ENCODE results near the gene FADS1.
A peak's percentile ranks its signal among the peaks of the same experiment; 100 is the strongest.

The FADS1 gene

DNA sequence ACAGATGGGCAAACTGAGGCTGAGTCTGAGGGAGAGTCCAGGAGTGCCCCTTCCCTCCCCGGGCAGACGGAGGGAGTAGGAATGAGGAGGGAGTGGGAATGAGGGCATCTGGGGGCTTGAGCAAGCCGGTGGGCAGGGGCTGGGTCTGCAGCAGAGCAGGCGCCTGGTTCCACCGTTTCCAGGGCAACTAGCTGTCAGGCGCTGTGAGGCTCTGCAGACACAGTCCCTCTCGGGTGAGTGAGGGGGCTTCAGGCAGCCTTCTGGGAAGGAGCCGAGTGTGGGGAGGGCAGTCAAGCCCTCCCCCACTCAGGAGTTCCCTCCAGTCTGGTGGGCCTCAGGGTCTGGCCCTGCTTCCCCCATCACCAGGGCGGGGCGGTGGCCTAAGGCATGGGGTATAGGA, 43.4 kb downstream of the FADS1 start:
- TF ChIP-seq, protein P1, sequence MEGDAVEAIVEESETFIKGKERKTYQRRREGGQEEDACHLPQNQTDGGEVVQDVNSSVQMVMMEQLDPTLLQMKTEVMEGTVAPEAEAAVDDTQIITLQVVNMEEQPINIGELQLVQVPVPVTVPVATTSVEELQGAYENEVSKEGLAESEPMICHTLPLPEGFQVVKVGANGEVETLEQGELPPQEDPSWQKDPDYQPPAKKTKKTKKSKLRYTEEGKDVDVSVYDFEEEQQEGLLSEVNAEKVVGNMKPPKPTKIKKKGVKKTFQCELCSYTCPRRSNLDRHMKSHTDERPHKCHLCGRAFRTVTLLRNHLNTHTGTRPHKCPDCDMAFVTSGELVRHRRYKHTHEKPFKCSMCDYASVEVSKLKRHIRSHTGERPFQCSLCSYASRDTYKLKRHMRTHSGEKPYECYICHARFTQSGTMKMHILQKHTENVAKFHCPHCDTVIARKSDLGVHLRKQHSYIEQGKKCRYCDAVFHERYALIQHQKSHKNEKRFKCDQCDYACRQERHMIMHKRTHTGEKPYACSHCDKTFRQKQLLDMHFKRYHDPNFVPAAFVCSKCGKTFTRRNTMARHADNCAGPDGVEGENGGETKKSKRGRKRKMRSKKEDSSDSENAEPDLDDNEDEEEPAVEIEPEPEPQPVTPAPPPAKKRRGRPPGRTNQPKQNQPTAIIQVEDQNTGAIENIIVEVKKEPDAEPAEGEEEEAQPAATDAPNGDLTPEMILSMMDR (IDR thresholded peaks at IDR 0.05; ENCODE audit: low read depth, low read length): no peak
- H3K4me3 ChIP-seq (replicated peaks in 1 of 2; ENCODE audit: low read depth in 2 of 2, low read length in 2 of 2): no peak overlapping the region
- no peak for DNase-seq (ENCODE audit: low read depth in 2 of 2)

DNA sequence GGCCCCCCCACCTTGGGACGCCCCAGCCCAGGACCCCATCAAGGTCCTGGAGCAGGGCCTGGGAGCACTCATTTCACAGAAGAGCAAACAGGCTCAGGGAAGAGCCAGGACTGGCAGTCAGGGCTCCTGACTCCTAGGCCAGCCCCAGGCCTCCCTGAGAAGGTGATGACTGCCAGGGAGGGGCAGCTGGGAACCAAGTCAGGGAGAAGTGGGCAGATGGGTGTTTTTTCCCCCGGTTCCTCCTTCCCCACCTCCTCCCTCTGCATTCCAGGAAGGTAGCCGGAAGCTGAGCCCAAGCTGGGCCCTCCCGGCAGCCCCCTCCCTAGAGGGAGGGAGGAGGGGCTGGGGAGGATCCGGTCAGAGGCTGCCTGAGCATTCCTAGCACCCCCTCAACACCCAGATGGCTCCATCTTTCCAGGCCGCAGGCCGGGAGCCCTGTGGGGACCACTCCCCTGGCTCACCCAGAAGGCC, 44.8 kb downstream of the FADS1 start:
- TF ChIP-seq, protein P1 (IDR thresholded peaks at IDR 0.05; ENCODE audit: low read depth, low read length): no peak
- DNase-seq (ENCODE audit: low read depth in 2 of 2): peak in 1 of 2 donors; percentile 25
- H3K4me3 ChIP-seq (replicated peaks in 1 of 2; ENCODE audit: low read depth in 2 of 2, low read length in 2 of 2): no peak overlapping the region

DNA sequence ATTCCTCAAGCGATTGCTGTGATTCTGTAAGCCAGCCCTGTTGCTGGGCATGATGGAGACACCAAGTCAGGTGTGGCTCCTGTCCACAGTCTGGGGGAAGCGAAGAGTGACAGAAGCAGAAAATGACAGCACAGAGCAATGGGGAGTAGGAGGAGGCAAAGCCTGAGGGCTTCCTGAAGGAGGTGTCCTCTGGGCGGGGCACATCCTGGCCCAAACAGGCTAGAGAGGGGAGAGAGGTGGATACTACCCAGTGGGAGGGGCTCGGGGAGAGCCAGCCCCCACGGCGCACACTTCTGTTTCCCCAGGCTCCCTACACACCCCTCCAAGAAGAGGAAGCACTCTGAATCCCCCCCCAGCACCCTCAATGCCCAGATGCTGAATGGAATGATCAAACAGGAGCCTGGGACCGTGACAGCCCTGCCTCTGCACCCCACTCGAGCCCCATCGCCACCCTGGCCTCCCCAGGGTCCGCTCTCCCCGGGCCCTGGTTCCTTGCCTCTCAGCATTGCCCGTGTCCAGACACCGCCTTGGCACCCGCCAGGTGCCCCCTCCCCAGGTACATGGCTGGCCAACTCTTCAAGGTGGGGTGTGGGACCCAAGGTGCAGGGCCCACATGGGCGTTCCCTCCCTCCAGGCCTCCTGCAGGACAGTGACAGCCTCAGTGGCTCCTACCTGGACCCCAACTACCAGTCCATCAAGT, 45.5 kb downstream of the FADS1 start:
- TF ChIP-seq, protein P1 (IDR thresholded peaks at IDR 0.05; ENCODE audit: low read depth, low read length): no peak
- no peak for DNase-seq (ENCODE audit: low read depth in 2 of 2)
- no peak overlapping the region for H3K4me3 ChIP-seq (replicated peaks in 1 of 2; ENCODE audit: low read depth in 2 of 2, low read length in 2 of 2)

DNA sequence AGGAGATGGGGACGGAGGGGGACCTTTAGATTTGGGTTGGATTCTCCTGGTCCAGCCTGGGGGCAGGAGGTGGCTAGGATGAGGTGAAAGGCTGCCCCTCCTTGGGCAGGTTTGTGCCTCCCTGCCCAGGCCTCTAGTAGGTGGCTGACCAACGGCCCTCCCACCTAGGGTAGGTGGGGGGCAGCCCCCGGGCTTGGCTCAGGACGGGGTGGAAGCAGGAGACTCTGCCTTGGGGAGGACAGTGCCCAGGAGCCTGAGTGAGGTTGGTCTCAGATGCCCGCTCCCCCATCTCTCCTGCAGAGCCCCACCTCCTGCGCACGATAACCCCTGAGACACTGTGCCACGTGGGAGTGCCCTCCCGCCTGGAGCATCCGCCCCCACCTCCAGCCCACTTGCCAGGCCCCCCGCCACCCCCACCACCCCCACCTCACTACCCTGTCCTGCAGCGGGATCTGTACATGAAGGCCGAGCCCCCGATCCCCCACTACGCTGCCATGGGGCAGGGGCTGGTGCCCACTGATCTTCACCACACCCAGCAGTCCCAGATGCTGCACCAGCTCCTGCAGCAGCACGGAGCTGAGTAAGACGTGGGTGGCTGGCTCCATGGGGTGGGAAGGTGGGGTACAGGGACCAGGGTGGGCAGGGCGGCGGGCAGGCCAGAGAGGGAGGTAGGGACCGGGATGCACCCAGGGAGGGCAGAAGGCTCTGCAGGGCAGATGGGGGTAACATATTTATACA, 46.7 kb downstream of the FADS1 start:
- TF ChIP-seq, protein P1 (IDR thresholded peaks at IDR 0.05; ENCODE audit: low read depth, low read length): no peak
- no peak overlapping the region for H3K4me3 ChIP-seq (replicated peaks in 1 of 2; ENCODE audit: low read depth in 2 of 2, low read length in 2 of 2)
- no peak for DNase-seq (ENCODE audit: low read depth in 2 of 2)

DNA sequence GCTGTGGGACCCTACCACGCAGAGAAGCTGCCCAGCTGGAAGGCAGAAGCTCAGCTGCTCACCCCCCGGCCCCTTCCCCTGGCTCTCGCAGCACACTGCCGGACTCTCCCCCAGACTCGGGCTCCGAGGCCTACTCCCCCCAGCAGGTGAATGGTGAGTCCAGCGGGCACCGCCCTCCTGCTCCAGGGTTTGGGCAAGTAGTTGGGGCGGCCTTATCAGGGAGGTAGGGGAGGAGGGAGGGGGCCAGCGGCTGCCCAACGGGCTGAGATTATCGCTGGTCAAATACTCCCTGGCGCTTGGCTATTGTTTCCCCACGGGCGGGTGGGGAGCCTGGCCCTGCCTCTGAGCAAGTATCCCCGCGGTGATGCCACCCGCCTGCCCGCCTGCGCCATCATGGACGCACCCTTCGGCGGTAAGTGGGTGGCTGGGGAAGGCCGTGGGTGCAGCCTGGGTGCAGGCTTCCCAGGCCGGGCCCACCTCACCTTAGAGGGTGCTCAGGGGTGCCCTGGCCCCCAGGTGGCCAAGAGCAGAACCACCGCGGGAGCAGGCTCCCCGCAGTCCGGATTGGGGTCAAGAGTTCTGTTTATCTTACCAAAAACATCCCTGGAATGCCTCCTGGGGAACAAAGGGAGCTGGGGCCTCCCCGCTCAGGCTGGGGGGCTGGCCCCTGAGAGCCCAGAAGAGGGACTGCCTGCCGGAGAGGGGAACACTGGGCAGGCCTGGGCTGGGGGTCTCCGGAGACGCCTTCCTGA, 47.5 kb downstream of the FADS1 start:
- TF ChIP-seq, protein P1 (IDR thresholded peaks at IDR 0.05; ENCODE audit: low read depth, low read length): peak; percentile 32
- no peak overlapping the region for H3K4me3 ChIP-seq (replicated peaks in 1 of 2; ENCODE audit: low read depth in 2 of 2, low read length in 2 of 2)
- DNase-seq (ENCODE audit: low read depth in 2 of 2): peak in 1 of 2 donors; percentile 67

DNA sequence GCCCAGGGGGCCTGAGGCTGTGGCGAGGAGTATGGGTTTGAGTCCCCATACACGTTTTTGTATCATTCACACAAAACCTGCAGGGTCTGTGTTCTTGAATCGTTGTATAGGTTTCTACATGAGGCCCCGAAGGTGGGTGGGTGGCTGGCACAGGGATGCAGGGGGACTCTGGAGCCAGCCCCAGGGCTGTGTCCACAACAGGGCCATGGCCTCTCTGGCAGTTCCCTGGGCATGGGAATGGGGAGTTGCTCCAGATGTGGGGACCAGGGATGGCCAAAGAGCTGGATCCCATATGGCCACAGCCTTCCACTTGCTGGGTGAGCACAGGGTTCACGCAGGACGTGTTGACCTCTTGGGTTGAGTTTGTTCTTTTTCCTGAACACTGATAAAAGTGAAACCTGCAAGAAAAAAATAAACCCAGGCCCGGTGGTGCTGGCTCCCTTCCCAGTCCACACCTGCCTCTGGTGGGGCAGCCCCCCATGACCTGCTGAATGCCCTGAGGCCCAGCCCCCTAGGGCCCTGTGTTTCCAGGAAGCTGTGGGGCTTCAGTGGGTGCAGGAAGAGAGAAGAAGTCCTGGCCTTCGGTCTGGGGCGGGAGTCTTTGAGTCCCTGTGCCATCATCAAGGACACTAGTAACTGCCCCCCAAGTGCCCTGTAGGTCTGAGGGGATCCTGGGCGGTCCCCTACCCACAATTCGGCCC, 48.3 kb downstream of the FADS1 start:
- DNase-seq (ENCODE audit: low read depth in 2 of 2): no peak
- H3K4me3 ChIP-seq (replicated peaks in 1 of 2; ENCODE audit: low read depth in 2 of 2, low read length in 2 of 2): no peak overlapping the region
- TF ChIP-seq, protein P1 (IDR thresholded peaks at IDR 0.05; ENCODE audit: low read depth, low read length): no peak
